Heart left ventricle (tissue), 16 donors: ENCODE results near the gene HTT. TPM values are rescaled to one million over a fixed set of nuclear protein-coding genes. Genes with fewer than 3 reads are reported as not detected.

Source experiments
- ATAC-seq, 4 donors: fragments of 200-7000 bp; cut with Tn5 transposase; one replicate each; pipeline ENCODE4 v1.9.1; 2020 to 2022; ENCODE audit warnings: moderate library complexity in 4 of 4, mild to moderate bottlenecking in 3 of 4, moderate number of reproducible peaks in 1 of 4
- DNase-seq, 5 donors: peaks; one replicate each; pipeline ENCODE4 v3.0.0-alpha.2; 2020
- H3K27ac ChIP-seq, 12 donors: fragments of 200-600 bp; sonication (generic) in 4 of 12; one replicate each; pipeline versions ENCODE4 v1.5.0 to v1.8.0; 2016 to 2022; ENCODE audit warnings: mild to moderate bottlenecking in 2 of 12
- H3K27me3 ChIP-seq, 9 donors: fragments of 200-600 bp; sonication (generic) in 2 of 9; one replicate each; pipeline versions ENCODE4 v1.5.1 to v1.8.0; 2016 to 2022; ENCODE audit warnings: mild to moderate bottlenecking in 3 of 9
- H3K36me3 ChIP-seq, 9 donors: fragments of 200-600 bp; sonication (generic) in 2 of 9; one replicate each; pipeline versions ENCODE4 v1.5.0 to v1.8.0; 2018 to 2022; ENCODE audit warnings: mild to moderate bottlenecking in 2 of 9
- H3K4me1 ChIP-seq, 12 donors: fragments of 200-600 bp; sonication (generic) in 4 of 12; one replicate each; pipeline versions ENCODE4 v1.5.0 to v1.8.0; 2016 to 2022; ENCODE audit warnings: mild to moderate bottlenecking in 3 of 12
- H3K4me3 ChIP-seq, 12 donors: fragments of 200-600 bp; sonication (generic) in 4 of 12; one replicate each; pipeline versions ENCODE4 v1.5.0 to v1.8.0; 2017 to 2022; ENCODE audit warnings: mild to moderate bottlenecking in 9 of 12, moderate library complexity in 4 of 12
- H3K9me3 ChIP-seq, 12 donors: fragments of 200-600 bp; sonication (generic) in 4 of 12; one replicate each; pipeline versions ENCODE4 v1.5.0 to v1.8.0; 2016 to 2022; ENCODE audit warnings: mild to moderate bottlenecking in 1 of 12
- POLR2A ChIP-seq, 2 donors: fragments of 450-650 bp; IDR thresholded peaks; one replicate each; pipeline ENCODE4 v1.6.1; 2017; ENCODE audit warnings: antibody characterized with exemption in 2 of 2, mild to moderate bottlenecking in 2 of 2, moderate library complexity in 2 of 2
- WGBS, 4 donors: extraction: QIAGEN DNeasy Blood & Tissue Kit in 2 of 4; methylation state at CpG; one replicate each; pipeline versions ENCODE4 v1.1.5 to v1.1.7; 2013 to 2018; 5-methylcytosine and 5-hydroxymethylcytosine counted together
- intact Hi-C, 10 donors: fragments of 100-400 bp; cut with DNase I; formaldehyde crosslinking; loops; one replicate each; pipeline versions ENCODE4 v1.11.1 to v1.14.2; 2022
- polyA plus RNA-seq, 2 donors: library from polyadenylated mRNA; stranded (reverse); fragments of 200-250 nt; gene quantifications; one replicate each; pipeline ENCODE4 v1.2.3, GENCODE V29; 2013
- total RNA-seq, 9 donors: library from RNA; depleted of rRNA in 2 of 9; stranded (reverse); fragments of >200 nt in 2 of 9; fragmentation: NEBNext Ultra II Directional in 3 of 9; extraction: Animal tissue kit (Norgen Biotek cat#: 25700) in 3 of 9; gene quantifications; one replicate each; pipeline versions ENCODE4 v1.1.0 to v1.2.4, GENCODE V29; 2016 to 2023
- TF ChIP-seq, protein P1 (sequence below), 12 donors: fragments of 200-600 bp; sonication (generic) in 4 of 12; IDR thresholded peaks; one replicate each; pipeline versions ENCODE4 v1.5.0 to v1.8.0; 2018 to 2022; ENCODE audit warnings: antibody characterized with exemption in 12 of 12, mild to moderate bottlenecking in 5 of 12
- donor health status: ischemic (EF 13 %, LVEDD 7.1; RV severe dilation, severe dysfunction).
- donor health status: healthy with polysubstance abuse.
- donor health status: DM: no; HTN: yes; CAD: no.
- donor health status: DM: no; HTN: no; CAD: no.
- donor health status: ischemic (EF 25% LVEDD 6.9; RV normal size, moderate dysfunction).
- donor health status: ischemic (EF 25% LVEDD 5.7; RV mildly dilated, moderate dysfunction).
- donor health status: healthy.
- donor health status: DM: yes; HTN: yes; CAD: no.
- donor health status: ischemic (EF 35%, LVEDD 5.7; RV mildly dilated, moderate dysfunction).
- donor health status: nonischemic (EF 11% LVEDD 7.7; RV severe dilation, severe dysfunction).
- donor health status: DM: yes; HTN: yes; CAD: no.
- donor health status: PGD.
- donor health status: ischemic (EF 29% LVEDD 5.4; RV normal size, mild dysfunction).
- donor health status: nonischemic (EF 23%, LVEDD 6.1; RV moderate dilation, normal function).

Gene HTT
- total and polyA plus RNA-seq, 11 donors = 13.9 to 122 (median 25.1) TPM

DNA sequence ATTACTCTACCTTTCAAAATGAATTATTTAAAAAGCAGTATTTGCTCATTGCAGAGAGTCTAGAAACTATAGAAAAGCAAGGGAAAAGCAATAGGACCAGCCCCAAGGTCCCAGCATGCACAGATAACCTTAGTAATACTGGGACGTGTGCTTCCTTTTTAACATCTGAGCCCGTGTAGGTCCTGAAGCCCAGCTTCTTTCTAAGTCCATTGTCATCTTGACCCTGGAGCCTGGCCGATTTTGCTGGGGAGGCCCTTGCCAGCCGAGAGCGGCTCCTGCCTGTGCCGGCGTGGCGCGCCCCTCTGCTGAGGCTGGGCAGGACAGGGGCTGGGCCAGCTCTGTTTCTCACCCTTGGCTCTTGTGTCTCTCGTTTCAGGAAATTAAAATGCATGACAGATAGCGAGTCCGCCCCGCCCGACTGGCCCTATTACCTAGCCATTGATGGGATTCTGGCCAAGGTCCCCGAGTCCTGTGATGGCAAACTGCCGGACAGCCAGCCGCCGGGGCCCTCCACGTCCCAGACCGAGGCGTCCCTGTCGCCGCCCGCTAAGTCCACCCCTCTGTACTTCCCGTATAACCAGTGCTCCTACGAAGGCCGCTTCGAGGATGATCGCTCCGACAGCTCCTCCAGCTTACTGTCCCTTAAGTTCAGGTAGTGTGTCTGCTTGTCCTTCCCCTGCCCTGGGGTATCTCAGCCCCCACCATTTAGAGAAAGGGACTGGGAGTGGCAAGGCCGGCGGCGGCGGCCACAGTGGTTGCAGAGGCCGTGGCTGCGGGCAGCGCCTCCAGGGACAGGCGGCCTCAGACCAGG lies 178.6 kb downstream of the HTT start:
- WGBS, 4 donors = 90 to 91% (median 91%) methylated on average over 29 to 38 of the region's 38 CpGs
- peak in 3 of 5 donors; percentile 20 to 55 (median 23) for DNase-seq
- Histone ChIP-seq H3K4me3 (no peak overlapping the region), H3K9me3 (no peaks in the 10 kb centered on the region), H3K36me3 (peaks cover 0 to 5% (median 0%) of the 10 kb centered on the region in 9 donors), H3K4me1 (no peaks in the 10 kb centered on the region), H3K27ac (no peak overlapping the region), H3K27me3 (no peaks in the 10 kb centered on the region)
- intact Hi-C loops = no loop called here
- ATAC-seq = no peak
- TF ChIP-seq POLR2A (IDR thresholded peaks at IDR 0.05) = no peak
- TF ChIP-seq, protein P1, sequence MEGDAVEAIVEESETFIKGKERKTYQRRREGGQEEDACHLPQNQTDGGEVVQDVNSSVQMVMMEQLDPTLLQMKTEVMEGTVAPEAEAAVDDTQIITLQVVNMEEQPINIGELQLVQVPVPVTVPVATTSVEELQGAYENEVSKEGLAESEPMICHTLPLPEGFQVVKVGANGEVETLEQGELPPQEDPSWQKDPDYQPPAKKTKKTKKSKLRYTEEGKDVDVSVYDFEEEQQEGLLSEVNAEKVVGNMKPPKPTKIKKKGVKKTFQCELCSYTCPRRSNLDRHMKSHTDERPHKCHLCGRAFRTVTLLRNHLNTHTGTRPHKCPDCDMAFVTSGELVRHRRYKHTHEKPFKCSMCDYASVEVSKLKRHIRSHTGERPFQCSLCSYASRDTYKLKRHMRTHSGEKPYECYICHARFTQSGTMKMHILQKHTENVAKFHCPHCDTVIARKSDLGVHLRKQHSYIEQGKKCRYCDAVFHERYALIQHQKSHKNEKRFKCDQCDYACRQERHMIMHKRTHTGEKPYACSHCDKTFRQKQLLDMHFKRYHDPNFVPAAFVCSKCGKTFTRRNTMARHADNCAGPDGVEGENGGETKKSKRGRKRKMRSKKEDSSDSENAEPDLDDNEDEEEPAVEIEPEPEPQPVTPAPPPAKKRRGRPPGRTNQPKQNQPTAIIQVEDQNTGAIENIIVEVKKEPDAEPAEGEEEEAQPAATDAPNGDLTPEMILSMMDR (IDR thresholded peaks at IDR 0.05) = no peak

DNA sequence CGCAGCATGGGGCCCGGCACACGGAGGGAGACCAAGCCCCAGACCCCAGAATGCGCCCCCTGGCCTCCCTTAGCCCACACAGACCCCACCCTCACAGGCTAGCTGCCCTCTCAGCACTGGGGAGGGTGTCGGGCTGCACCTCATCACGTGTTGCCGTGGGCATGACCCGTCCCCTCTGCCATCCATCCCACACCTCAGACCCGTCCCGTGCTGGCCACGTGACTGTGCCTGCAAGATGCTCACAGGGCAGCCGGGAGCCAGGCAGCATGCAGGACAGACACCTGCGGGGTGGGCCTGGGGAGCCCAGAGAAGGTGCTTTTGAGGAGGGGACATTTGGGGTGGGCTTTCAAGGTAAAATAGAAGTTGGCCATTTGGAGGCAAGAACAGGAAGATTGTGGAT lies 179.3 kb downstream of the HTT start:
- intact Hi-C loops = no loop called here
- TF ChIP-seq POLR2A (IDR thresholded peaks at IDR 0.05) = no peak
- TF ChIP-seq, protein P1 (IDR thresholded peaks at IDR 0.05) = no peak
- DNase-seq (peak in 3 of 5 donors; percentile 3 to 51 (median 9)), ATAC-seq (no peak)
- Histone ChIP-seq H3K36me3 (peaks cover 0 to 5% (median 0%) of the 10 kb centered on the region in 9 donors), H3K9me3 (no peaks in the 10 kb centered on the region), H3K27ac (no peak overlapping the region), H3K4me3 (no peak overlapping the region), H3K27me3 (no peaks in the 10 kb centered on the region), H3K4me1 (no peaks in the 10 kb centered on the region)
- 91 to 98% (median 96%) methylated on average over 10 to 13 of the region's 13 CpGs for WGBS, 4 donors

DNA sequence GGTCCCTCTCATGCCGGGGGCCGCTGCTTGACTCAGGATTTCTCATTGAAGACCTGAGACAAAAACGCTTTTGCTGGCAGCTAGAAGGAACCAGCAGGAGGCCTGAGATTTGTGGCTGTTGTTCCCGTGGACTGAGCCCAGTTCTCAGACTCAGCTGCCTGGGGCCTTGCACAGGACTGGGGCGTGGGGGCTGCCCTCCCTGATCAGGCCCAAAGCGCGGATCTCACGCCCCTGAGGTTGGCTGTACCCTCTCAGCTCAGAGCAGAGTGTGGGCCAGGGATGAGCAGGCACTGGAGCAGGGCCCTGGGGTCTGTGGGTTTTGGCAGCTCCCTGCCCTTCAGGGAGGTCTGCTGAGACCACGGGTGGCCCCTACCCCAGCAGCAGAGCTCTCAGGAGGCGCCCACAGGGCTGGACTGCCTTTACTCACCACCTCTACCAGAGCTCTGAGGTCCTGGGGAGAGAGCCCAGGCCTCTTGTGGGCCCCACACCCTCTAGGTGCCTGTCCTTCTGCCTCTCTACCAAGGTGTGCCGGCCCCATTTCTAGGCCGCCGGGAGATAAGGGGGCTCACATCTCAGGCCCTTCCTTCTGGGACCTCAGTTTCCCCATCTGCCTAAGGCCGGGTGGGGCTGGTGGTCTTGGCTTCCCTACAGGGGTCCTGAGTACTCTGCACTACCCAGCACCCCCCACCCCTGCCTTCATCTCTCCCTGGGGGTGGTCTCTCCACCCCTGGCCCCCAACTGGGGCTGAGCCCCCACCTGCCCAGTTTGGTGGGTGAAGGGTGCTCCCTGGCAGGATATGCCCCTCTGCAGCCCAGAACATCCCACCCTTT lies 180.0 kb downstream of the HTT start:
- H3K9me3 ChIP-seq = no peaks in the 10 kb centered on the region
- no peak for ATAC-seq
- no peaks in the 10 kb centered on the region for H3K27me3 ChIP-seq
- TF ChIP-seq POLR2A (IDR thresholded peaks at IDR 0.05) = no peak
- TF ChIP-seq, protein P1 (IDR thresholded peaks at IDR 0.05) = no peak
- no peaks in the 10 kb centered on the region for H3K4me1 ChIP-seq
- peaks cover 0 to 5% (median 0%) of the 10 kb centered on the region in 9 donors for H3K36me3 ChIP-seq
- WGBS, 4 donors = 91 to 95% (median 94%) methylated on average over 11 to 14 of the region's 14 CpGs
- no peak overlapping the region for H3K4me3 ChIP-seq
- H3K27ac ChIP-seq = no peak overlapping the region
- intact Hi-C loops = no loop called here
- peak; percentile 2 to 55 (median 9) for DNase-seq

DNA sequence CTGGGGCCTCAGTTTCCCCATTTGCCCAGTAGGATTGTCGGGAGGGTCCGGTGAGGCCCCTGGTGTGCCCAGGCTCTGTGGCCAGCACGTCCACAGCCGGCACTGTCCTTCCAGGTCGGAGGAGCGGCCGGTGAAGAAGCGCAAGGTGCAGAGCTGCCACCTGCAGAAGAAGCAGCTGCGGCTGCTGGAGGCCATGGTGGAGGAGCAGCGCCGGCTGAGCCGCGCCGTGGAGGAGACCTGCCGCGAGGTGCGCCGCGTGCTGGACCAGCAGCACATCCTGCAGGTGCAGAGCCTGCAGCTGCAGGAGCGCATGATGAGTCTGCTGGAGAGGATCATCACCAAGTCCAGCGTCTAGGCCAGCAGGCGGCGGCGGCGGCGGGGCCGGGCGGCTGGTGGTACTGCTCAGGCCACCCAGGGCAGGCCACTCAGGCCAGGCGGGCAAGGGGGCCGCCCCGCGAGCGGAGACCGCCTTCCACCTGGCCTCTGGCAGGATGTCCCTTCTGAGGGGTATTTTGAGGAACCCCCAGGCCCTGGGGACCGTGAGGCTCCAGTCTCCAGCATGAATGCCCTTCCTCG lies 181.2 kb downstream of the HTT start:
- DNase-seq = peak in 4 of 5 donors; percentile 3 to 53 (median 14)
- ATAC-seq = no peak
- no peak overlapping the region for H3K27ac ChIP-seq
- H3K27me3 ChIP-seq = no peaks in the 10 kb centered on the region
- no peak overlapping the region for H3K4me3 ChIP-seq
- H3K4me1 ChIP-seq = no peaks in the 10 kb centered on the region
- peaks cover 0 to 5% (median 0%) of the 10 kb centered on the region in 9 donors for H3K36me3 ChIP-seq
- 95 to 97% (median 97%) methylated on average over 31 to 36 of the region's 36 CpGs for whole genome bisulfite sequencing, 4 donors
- H3K9me3 ChIP-seq = no peaks in the 10 kb centered on the region
- intact Hi-C loops = no loop called here
- TF ChIP-seq, protein P1 (IDR thresholded peaks at IDR 0.05) = no peak
- no peak for TF ChIP-seq POLR2A (IDR thresholded peaks at IDR 0.05)
